AML-193 (cell line): ENCODE results near the gene PEAK1.

ENCODE experiments used
- DNase-seq, 2 experiments: peaks; one replicate each; lab custom pipeline; 2025; lab: John Stamatoyannopoulos, UW

PEAK1 gene

GRCh38 chr15:77355321-77355720 lies 64.6 kb downstream of the PEAK1 start:
- DNase-seq = no peak

GRCh38 chr15:77354063-77354462 lies 65.8 kb downstream of the PEAK1 start:
- peak in 1 of 2 experiments; percentile 22 for DNase-seq

GRCh38 chr15:77352887-77353286 lies 67.0 kb downstream of the PEAK1 start:
- DNase-seq = no peak

GRCh38 chr15:77350792-77351191 lies 69.1 kb downstream of the PEAK1 start:
- DNase-seq = no peak

- DNase-seq = no peak
These were observed 70.2 kb downstream of the PEAK1 start for GRCh38 chr15:77349666-77350065.

GRCh38 chr15:77348511-77348910 lies 71.4 kb downstream of the PEAK1 start:
- no peak for DNase-seq

GRCh38 chr15:77347197-77347596 lies 72.7 kb downstream of the PEAK1 start:
- DNase-seq = no peak

DNA sequence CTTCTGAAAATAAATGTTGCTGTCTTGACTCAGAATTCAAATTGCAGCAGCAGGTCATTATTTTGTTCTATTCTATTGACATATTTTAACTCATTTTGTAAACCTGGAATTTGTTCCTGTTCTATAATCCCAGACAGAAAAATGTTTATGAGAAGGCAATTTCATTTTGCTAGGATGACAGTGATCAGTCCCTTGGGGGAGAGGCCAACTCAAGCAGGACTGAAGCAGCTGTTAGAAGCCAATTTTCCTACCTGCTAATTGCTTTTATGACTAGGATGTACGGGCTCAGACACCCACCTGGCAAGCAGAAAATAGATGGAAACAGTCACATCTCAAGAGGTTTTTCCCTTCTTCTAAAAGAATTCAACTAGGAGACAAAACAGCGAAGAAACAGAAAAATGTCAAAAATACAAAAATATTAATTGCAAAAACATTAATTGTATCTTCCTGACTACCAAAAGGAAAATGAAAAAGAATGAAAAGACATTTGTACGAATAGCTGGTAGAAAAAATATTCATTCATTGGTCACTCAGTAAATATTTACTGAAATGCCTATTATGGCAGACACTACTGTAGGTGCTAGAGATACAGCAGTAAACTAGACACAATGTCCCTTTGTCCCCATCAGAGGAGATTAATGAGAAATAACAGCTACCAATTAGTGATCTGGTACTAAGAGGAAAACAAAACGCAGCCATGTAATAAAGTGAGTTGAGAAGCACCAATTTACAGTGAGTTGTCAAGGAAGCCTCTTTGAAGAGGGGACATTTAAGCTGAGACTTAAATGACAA lies 73.5 kb downstream of the PEAK1 start:
- no peak for DNase-seq

GRCh38 chr15:77342807-77343206 lies 77.1 kb downstream of the PEAK1 start:
- no peak for DNase-seq

GRCh38 chr15:77340245-77340644 lies 79.7 kb downstream of the PEAK1 start:
- DNase-seq = no peak

GRCh38 chr15:77336006-77336405 lies 83.9 kb downstream of the PEAK1 start:
- no peak for DNase-seq

DNA sequence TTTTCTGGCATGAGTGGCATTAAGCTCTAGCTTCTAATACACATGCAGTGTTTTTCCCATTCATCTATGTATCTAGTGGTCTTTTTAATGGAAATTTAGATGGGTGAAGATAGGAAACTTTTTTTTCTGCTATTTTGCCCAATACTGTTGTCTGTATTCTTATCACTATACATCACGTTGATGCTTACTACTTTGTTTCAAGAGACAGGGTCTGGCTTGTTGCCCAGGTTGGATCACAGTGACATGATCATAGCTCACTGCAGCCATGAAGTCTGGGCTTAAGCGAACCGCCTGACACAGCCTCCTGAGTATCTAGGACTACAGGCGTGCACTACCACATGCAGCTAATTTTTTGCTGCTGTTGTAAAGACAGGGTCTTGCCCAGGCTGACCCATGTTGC lies 84.6 kb downstream of the PEAK1 start:
- DNase-seq = no peak

GRCh38 chr15:77333166-77333565 lies 86.7 kb downstream of the PEAK1 start:
- no peak for DNase-seq

DNA sequence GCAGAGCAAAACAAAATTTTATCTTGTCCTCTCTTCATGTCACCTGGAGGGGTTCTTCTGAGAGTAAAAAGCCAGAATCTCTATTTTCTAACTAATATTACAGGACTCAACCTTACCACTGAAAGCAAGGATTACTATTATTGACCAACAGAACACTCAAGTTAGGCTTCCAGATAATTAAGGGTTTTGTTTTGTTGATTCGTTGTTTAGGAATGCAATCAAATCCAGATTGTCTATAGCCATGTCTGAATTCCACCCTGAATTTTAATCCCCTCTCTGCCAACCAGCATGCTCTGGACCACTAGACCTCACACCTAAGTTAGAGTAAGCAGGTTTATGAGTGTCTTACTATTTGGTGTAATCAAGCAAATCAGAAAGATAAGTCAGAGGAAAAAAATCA lies 90.7 kb downstream of the PEAK1 start:
- DNase-seq = no peak

- no peak for DNase-seq
These were observed 91.9 kb downstream of the PEAK1 start for GRCh38 chr15:77327844-77328529.

DNA sequence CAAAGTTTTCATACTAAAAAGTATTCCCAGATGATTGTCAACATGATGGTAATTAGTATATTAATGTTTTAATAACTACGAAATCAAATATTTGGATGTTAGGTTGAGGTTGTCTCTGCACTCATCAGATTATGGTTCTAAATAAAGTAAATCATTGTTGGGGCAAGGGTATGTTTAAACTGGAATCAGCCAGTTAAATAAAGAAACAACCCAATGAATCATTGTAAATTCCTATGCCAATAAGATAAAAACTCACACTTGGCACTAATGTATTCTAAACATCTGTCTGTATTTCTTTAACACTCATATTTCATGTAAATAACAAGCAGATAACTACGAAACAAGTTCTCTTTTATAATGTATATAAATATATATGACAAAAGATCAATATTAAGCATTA lies 92.7 kb downstream of the PEAK1 start:
- DNase-seq = no peak

GRCh38 chr15:77326366-77326765 lies 93.5 kb downstream of the PEAK1 start:
- DNase-seq = no peak

DNA sequence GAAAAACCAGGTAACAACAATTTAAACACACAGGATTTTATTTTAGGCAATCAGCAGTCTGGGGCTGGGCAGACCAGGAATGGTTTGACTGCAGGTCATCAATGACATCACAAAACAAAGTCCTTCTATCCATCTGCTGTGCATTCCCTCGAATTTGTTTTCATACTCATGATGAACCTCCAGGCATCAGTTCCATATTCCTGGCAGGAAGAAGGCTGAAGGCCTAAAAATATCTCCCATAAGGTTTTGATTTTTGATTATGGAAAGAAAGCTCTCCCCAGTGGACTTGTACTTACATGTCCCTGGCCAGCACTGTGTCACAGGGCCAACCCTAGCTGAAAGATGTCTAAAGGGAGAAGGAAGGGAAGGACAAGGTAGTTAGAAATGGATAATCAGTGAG lies 107.4 kb downstream of the PEAK1 start:
- no peak for DNase-seq

- no peak for DNase-seq
These were observed 108.1 kb downstream of the PEAK1 start for GRCh38 chr15:77311618-77312398.

DNA sequence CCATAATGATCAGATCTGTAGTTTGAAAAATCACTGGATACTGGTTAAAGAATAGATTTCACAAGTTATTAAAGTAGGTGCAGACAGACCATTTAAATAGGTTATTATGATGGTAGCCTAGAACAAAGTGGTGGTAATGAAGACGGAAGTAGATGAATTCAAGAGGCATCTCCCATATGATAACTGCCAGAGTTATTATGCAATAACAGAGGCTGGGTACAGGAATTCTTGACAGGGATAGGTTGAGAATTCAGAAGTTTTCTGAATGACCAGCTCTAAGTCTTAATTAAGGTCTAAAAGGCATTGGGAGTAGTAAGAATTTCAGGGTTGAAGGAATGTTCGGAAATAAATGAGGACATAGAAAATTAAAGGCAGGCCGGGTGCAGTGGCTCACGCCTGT lies 108.9 kb downstream of the PEAK1 start:
- DNase-seq = no peak

GRCh38 chr15:77309392-77309791 lies 110.5 kb downstream of the PEAK1 start:
- DNase-seq = no peak

GRCh38 chr15:77305953-77306352 lies 114.0 kb downstream of the PEAK1 start:
- no peak for DNase-seq
